Skin of body (tissue), 2 donors: ENCODE results near the gene KCNQ1. TPM values are rescaled to one million over a fixed set of nuclear protein-coding genes. Genes with fewer than 3 reads are reported as not detected.

Source experiments
- DNase-seq: peaks from one replicate; lab custom pipeline; 2025; lab: John Stamatoyannopoulos, UW
- total RNA-seq: library from RNA; depleted of rRNA; stranded (reverse); fragments of >200 nt; gene quantifications from one replicate; pipeline ENCODE4 v1.2.3, GENCODE V29; 2014

Gene KCNQ1
- total RNA-seq, 1 donor from 2014 or later: 1.3 TPM

DNA sequence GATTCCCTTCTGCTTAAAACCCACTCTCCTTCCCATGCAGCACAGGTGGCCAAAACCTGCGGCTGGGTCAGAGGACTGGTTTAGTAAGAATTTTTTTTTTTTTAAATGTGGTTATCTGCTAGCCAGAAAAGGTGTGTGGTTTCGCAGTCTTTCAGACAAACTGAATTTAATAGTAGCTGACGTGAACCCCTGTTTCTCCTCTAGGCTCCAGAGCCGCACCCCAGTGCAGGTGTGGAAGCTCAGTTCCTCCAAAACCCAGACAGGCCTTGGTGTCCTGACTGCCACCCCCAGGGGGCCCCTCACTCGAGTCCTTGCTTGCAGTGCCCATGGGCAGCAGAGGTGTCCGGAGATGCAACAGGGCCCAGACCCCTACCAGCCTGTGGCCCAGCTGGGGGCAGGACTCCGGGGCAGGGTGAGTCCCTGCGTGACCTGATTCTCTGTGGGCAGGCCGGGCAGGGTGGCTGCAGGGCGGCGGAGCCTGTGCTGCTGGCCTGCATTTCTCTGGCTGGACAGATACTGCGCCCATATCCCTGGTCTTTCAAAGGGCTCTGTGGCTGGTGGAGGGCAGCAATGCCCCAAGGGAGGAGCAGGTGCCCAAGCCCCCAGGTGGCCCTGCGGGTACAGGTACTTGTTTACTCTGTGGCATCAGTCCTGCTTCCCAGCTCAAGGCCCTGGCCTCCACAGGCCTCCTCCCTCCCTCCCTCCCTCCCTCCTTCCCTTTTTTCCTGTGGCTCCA lies 15.2 kb downstream of the KCNQ1 start:
- no peak for DNase-seq

DNA sequence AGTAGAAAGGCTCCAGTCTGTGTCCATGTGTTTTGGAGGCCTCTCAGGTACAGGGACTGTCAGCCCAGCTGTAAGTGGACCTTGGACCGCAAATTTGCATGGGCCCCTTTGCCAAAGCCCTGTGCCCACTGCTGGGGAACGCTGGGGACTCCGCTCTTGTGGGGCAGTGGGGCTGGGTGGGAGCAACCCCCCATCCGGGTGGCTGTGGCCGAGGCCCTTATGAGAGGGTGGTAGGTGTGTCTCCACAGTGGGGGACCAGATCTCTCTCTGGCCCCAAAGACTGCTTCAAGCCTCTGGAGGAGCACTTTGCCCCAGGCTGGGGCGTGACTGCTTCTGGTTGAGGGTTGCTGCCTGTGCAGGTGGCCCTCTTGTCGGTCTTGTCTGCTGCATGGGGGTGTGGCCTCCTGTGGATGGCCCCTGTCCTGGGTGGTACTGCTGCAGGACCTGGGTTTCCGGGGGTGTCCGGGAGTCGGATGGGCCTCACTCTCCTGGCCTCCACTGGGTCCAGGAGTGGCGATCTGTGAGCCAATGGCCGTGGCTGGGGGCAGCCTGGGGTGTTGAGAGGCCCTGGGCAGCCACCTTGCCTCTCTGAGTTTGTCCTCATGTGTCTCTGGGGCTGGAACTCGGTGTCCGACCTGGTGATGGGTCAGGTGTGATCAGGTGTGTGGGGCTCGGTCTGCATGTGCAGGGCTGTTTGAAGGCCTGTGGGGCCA lies 15.9 kb downstream of the KCNQ1 start:
- DNase-seq: no peak

DNA sequence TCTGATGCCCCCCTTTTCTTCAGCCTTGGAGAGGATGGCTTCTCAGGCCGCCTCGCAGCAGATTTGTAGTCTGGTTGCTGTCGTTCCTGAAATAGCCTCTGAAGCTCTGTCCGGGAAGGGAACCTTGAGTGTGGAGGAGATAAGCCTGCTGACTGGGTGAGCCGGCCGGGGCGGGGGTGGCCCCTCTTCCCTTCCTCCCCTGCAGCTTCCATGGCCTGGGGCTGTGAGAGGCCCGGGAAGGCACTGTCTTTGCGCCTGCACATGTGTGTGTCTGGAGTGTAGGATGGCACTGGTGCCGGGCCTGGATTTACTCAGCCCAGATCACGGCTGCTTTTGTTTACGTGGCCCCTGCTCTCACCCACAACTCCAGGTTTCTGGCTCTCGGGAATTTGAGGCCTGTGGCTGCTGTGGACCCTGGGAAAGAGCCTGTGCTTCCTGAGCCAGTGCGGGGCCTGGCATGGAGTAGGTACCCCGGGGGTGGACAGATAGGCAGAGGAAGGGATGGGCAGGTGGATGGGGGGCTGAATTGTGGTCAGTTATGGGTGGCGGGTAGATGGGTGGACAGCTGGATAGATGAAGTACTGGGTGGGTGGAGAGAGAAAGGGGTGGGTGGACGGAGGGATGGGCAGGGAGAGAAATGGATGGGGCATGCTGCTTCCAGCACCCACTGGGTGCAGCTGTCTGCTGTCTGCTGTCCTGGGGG lies 16.6 kb downstream of the KCNQ1 start:
- DNase-seq: no peak

DNA sequence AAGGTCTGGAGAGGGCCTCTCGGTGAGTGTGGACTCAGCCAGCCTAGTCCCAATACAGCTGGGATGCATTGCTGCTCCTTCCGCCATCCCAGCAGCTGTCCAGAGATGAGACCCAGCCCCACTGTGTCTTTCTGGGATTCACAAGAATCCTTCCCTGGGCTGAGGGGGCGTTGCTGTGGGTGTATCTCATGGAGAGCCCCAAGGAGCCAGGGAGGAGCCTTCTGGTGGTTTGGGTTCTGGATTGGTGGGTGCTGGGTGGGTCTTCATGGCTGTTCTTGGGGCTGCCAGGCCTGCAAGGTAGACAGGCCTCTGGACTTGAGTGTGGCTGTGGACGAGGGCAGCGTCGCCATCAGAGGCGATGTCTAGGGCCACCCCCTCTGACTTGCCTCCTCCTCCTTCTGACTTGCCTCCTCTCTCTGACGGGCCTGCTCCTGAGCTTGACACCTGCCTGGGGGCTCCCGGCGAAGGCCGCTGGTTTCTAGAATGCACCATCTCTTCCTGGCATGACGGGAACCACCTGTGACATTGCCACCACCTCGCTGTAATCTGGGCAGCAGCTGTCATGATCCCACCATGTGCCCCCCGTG lies 17.2 kb downstream of the KCNQ1 start:
- DNase-seq: no peak

DNA sequence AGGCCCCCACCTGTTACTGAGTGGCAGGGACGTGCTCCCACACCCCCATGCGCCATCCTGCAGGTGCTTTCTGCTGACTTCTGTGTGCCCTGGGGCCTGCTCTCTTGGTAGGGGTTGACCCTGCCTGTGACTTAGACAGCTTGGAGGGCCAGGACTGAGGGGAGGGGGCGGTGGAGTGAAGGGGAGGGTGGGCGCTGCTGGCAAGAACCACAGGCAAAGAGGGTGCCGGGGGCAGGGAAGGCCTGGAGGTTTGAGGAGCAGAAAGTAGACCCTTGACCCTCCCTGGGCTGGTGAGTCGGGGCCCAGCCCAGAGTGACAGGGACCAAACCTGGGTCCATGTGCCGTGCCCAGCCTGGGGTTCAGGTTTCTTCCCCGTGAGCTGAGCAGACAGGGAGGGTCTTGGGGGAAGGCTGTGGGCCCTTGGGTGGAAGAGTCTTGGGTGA lies 17.8 kb downstream of the KCNQ1 start:
- no peak for DNase-seq

DNA sequence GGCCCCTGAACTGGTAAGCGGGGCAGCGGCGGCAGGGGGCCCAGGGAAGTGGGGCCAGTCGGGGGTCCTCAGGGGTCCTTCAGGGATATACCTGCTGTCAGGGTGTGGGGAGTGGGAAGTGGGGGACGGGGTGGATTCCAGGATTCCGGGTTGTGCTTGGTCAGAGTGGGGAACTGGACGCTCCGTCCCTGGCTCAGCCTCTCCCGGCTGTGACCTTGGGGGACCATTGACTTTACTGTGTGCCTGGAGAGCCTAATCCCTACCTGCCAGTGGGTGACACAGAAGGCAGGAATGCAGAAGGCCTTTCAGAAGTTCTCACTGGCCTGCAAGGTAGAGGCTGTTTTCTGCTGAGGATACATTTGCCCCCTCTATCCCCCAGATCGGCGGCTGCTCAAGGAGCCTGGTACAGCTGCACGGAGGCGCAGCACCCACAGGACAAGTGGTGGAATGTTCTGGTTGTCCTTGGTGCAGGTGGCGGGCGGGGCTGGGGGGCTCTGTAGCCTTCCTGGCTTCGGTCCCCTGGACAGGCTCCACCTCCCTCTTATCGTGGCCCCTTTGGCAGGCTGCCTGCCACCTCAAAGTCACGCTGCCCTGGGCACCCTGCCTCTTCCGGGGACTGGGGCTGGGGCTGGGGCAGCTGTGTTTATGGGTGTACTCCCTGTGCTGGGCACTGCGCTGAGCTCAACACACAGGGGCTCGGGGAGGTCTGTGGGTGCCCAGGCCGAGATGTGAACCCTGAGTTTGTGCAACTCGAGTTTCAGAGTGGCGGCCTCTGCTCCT lies 18.4 kb downstream of the KCNQ1 start:
- no peak for DNase-seq

DNA sequence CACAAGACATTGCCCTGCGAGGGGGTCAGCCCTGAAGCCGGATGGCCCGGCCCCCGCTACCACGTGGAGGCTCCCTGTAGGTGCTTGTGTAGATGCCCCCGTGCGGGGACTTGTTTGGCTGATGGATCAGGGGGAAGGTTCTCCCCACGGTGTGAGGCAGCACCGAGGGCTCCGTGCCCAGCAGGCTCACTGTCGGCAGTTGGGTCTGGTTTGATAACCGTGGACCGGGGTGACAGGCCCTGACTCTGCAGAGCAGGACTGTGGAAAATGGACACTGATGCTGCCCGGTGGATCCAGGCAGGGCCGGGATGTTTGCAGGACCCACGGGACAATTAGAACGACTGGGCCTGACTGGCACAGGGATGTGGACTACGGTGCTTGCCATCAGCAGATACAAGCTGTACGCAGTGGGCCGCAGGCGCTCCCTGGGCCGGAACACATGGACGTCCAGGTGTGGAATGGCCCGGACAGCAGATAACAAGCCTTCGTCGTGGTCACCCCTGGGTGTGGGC lies 19.0 kb downstream of the KCNQ1 start:
- DNase-seq: no peak

DNA sequence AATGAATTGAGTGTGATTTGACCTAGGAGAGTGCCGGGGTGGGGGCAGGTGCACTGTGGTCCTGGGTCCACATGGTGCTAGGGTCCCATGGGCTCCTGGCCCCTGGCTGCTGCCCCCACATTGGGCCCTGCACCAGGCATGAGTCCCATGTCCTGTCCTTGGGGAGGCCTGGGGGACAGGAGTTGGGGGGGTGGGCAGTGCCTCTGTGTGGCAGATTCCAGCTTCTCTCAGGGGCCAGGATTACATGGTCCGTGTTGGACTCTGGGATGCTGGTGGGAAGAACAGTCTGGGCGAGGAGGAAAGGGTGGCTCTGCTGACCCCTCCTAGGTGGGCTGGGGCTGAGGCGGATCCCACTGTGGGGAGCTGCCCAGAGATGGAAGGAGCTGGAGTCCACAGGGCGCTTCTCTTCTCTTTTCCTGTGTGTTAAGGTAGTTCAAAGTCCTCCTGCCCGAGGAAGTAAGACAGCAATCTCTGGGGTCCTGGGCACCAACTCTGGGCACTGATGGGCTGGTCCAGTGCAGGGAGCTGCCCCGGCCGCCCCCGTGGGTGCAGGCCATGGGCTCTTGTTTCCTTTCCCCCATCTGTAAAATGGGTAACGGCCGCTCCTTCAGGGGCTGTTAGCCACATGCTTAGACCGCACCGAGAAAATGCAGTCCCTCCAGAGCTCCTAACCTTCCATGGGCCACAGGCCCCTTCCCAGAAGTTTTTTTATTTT lies 19.8 kb downstream of the KCNQ1 start:
- DNase-seq: no peak

DNA sequence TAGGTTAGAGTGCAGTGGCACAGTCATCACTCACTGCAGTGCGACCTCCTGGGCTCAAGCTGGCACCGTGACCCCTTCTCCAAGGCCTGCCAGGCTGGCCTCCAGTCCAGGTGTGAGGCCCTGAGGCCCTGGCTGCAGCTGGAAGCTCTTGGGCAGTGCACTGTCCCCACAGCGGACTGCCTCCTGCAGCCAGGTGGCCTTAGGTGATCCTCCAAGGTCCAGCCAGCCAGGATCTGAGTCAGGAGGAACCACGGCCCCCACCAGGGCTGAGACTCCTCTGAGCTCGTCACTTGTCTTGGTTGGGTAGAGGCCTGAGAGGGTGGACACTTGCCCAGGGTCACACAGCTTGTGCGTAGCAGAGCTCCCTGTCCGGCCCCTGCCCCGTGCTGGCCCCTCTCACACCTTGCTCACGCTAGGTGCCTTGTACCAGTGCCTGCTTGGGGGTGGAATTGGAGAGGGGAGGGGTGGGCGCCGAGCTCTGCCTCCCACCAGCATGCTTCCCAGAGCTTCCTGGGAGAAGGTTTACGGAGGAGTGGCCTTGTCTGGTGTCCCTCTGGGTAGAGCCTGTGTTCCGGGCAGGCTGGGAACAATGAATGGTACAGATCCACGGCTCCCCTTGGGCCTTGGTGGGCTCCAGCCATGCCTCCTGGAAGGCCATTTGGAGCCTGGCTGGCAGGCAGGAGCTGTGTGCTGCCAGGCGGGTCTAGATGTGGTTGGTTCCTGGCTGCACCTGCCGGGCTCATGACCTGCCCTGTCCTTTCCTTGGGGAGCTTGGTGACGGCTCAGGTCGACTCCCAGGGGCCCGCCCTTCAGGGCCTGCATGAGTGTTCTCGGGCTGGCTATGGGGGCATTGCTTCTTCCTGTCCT lies 20.6 kb downstream of the KCNQ1 start:
- DNase-seq: no peak

DNA sequence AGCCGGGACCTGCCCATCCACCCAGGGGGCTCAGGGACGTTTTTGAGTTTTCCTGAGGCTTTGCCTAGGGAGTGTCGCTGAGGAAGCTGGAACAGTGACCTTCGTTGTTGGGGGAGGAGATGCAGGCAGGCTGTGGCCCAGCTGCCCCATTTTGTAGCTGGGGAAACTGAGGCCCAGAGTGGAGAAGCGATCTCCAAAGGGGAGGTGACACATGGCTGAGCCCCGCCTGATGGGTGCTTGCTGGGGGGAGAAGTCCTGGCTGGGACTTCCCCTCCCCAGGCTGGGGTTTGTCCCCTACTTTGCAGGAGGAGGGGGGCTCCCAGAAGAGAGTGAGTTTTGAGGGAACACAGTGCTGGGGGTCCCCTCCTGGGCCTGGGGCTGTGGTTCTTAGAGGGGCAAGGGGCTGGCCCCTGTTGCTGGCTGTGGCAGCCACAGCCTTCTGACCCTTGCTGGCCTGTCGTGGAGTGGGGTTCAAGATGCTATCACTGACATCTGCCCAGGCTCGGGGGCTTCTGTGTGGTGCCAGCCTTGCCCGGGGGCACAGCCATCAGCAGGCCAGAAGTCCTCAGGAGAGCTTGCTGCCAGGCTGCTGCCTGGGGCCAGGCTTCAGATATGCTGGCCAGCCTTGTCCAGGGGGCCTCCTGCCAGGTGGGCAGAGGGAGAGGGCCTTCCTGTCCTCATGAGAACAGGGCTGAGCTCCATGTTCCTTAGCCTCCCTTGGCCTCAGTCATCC lies 21.4 kb downstream of the KCNQ1 start:
- DNase-seq: no peak

DNA sequence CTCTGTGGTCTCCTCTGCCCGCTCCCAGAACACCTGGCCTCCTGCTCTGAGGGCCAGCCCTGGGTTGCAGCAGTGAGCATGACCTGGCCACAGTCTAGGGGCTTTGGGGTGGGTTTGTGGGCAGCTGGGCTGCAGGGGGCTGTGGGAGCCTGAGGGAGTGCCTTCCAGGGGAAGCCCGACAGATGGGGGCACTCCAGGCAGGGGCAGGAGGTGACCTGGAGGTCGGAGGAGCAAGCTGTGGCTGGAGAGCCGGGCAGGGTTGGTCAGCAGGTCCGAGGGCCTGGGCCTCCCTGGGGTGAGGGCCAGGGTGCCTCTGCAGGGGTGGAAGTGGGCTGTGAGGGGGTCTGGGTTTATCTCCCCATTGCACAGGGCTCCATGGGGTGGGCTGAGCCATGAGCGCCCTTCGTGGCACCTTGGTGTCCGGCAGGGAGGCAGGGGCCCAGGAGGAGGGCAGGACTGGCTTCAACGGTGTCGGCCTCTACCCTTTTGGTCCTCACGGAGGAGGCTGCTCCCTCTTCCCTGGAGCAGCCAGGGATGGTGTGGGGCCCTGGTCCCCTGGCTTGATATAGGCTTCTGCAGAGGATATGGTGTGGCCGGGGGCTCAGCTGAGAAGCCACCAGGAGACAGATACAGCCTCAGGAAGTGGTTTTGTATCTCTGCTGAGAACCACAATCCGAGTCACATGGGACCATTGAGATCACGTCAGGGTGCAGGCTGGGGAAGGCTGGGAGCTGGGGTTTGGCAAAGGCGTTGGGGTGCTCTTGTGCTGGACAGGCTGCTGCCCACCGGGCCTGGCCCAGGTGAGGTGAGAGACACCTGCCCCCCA lies 22.3 kb downstream of the KCNQ1 start:
- DNase-seq: no peak

DNA sequence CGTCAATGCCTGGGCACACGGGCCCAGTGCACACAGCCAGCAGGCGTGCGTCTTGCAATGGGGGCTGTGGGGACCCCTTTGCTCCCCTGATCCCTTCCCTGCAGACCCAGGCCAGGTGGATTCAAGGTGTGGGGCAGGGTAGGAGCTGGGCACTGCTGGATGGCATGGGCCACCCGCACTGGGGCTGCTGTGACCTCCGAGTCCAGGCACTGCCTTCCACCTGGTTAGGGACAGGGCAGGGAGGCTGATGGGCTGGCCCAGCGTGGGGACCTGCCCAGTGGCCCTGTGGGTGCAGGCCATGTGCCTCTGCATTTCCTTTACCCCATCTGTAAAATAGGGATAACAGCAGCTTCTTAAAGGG lies 22.9 kb downstream of the KCNQ1 start:
- DNase-seq: no peak

DNA sequence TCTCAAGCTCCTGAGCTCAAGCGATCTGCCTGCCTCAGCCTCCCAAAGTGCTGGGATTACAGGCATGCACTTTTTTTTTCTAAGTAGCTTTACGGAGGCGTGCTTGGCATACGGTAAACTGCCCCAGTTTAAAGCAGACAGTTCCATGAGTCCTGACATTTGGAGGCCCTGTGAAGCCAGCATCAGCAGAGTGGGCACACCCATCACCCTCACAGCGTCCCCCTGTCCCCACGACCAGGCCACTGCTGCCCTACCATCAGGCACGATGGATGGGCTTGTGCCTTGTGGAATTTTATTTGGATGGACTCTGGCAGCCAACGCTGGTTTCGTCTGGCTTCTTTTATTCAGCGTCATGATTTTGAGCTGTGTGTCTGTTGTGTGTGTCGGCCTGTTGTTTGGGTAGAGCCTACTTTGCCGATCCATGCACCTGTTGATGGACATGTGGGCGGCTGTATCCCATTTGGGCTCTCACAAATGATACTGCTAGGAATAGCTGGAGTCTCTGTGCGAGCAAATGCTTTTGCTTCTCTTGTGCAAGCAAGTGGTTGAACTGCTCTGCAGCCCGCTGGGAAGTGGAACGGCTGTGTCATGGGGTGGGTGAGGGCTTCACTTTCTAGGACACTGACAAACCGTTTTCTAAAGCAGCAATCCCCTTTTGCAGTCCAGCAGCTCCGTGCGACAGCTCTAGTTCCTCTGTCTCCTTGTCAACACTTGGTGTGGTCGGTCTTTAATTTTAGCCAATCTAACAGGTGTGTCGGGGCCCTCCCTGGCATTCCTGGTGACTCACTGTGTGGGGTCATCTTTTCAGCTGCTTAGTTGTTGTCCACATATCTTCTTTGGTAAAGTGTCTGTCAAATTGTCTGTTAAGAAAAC lies 23.8 kb downstream of the KCNQ1 start:
- no peak for DNase-seq

DNA sequence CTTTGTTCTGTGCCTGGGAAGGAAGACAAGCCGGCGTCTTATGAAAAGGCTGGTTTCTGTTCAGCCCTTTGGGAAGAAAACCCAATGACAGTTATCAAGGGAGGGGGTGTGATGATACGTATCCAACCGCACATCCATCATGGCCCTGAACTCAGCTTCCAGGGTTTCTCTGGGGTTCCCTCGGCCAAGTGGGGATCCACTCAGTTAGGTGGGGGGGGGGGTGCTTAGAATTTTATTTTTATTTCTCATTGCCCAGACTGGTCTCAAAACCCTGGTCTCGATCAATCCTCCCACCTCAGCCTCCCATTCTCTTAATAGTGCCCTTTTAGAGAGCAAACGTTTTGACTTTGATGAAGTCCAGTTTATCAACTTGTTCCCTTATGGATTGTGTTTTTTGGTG lies 25.7 kb downstream of the KCNQ1 start:
- no peak for DNase-seq

DNA sequence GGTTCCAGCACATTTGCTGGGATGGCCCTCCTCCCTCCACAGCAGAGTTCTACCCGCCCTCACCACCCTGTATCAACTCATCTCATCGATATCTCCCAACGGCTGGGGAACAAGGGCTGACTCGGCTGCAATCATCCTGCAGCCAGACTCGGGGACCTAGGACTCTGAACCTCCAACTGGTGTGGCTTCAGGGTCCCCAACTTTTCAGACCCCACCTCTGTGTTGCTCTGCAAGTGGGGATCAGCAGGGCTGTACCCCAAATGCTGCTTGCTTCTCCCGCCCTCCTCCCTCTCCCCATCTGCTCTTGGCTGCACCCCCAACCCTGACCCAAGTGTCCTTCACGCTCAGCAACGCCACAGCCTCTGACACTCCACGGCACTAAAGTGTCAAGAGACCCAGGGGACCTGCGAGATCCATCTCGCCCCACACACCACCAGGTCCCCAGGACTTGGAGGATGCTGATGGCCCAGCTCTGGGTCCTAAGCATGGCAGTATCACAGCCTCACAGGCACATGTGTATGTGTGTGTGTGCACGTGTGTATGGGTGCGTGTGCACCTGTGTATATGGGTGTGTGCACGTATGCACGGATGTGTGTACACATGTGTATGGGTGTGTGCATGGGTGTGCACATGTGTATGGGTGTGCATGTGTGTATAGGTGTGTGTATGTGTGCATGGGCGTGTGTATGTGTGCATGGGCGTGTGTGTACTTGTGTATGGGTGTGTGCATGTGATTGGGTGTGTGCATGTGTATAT lies 26.4 kb downstream of the KCNQ1 start:
- no peak for DNase-seq

DNA sequence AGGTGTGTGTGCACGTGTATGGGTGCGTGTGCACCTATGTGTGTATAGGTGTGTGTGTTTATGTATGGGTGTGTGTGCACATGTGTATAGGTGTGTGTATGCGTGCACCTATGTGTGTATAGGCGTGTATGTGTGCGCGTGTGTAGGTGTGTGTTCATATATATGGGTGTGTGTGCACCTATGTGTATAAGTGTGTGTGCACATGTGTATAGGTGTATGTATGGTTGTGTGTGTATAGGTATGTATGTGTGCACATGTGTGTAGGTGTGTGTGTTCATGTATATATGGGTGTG lies 26.9 kb downstream of the KCNQ1 start:
- DNase-seq: no peak
